Brain microvascular endothelial cell (primary cell): Measurements from ENCODE around the gene CKAP5.

Experiments
- DNase-seq: peaks from one replicate; pipeline ENCODE4 v3.0.0-alpha.2; 2020
- H3K27ac ChIP-seq: fragments of 250-450 bp; sonication (Bioruptor Pico); 2 replicates; pipeline ENCODE4 v1.5.1; 2020; ENCODE audit warnings: mild to moderate bottlenecking, moderate library complexity
- H3K27me3 ChIP-seq: fragments of 250-450 bp; sonication (Bioruptor Pico); replicated peaks from 2 replicates; pipeline ENCODE4 v1.5.1; 2020; ENCODE audit warnings: mild to moderate bottlenecking
- H3K36me3 ChIP-seq: fragments of 250-450 bp; sonication (Bioruptor Pico); replicated peaks from 2 replicates; pipeline ENCODE4 v1.5.1; 2020; ENCODE audit warnings: mild to moderate bottlenecking
- H3K4me3 ChIP-seq: 2 replicates; pipeline ENCODE4 v1.5.1; 2011; ENCODE audit warnings: low read depth, mild to moderate bottlenecking, control low read depth, low read length, moderate library complexity
- CTCF ChIP-seq: IDR thresholded peaks from 2 replicates; pipeline ENCODE4 v1.5.1; 2011; ENCODE audit warnings: low read depth, mild to moderate bottlenecking, moderate library complexity, low read length, control low read depth, inconsistent platforms; ENCODE audit errors: missing control alignments
- in situ Hi-C: cut with HindIII; loops from 2 replicates; pipeline ENCODE4 v1.10.0; 2017; ENCODE audit warnings: low sequenced_read_pairs, low pct_ligation_motif_present

Gene CKAP5

DNA sequence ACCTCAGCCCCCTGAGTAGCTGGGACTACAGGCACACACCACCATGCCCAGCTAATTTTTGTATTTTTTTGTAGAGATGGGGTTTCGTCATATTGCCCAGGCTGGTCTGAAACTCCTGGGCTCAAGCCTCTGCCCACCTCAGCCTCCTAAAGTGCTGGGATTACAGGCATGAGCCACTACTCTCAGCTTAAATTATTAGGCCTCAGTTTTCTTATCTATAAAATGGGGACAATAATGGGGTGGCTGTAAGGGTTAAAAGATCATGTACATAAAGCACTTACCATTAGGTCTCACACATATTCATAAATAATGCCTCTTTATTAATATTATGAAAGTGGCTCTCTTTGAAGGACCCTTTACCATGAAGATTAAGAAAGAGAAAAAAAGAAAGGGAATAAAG lies 31.5 kb upstream of the CKAP5 start:
- no peaks in the 10 kb centered on the region for H3K27me3 ChIP-seq
- no peak for TF ChIP-seq CTCF
- no peak for DNase-seq
- no peak overlapping the region for H3K27ac ChIP-seq
- in situ Hi-C loops: no loop called here
- no peak overlapping the region for H3K4me3 ChIP-seq
- H3K36me3 ChIP-seq: no peaks in the 10 kb centered on the region

- no peak for DNase-seq
- Histone ChIP-seq H3K4me3 (no peak overlapping the region), H3K27me3 (no peaks in the 10 kb centered on the region), H3K27ac (no peak overlapping the region), H3K36me3 (no peaks in the 10 kb centered on the region)
- TF ChIP-seq CTCF: no peak
- in situ Hi-C loops: no loop called here
These were observed 30.4 kb upstream of the CKAP5 start for GRCh38 chr11:46876471-46876870.

DNA sequence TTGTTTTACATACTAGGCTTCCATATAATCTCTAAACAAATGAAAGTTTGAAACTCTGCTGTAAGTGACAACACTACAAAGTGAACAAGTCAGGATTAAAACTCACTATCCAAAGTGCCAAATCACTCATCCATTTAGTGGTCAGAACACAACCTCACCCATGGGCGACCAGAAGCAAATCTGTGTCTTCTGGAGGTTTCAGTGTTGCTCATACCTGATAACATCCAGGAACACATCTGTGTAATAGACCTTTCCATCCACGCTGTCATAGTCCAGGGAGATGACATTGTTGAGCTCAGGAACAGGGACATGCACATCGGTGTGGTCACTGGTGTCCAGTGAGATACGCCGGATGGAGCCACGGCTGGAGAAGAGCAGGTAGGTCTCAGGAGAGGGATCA lies 28.5 kb upstream of the CKAP5 start:
- no peak overlapping the region for H3K27ac ChIP-seq
- no peaks in the 10 kb centered on the region for H3K27me3 ChIP-seq
- no peaks in the 10 kb centered on the region for H3K36me3 ChIP-seq
- no peak for DNase-seq
- in situ Hi-C loops: no loop called here
- no peak for TF ChIP-seq CTCF
- no peak overlapping the region for H3K4me3 ChIP-seq

DNA sequence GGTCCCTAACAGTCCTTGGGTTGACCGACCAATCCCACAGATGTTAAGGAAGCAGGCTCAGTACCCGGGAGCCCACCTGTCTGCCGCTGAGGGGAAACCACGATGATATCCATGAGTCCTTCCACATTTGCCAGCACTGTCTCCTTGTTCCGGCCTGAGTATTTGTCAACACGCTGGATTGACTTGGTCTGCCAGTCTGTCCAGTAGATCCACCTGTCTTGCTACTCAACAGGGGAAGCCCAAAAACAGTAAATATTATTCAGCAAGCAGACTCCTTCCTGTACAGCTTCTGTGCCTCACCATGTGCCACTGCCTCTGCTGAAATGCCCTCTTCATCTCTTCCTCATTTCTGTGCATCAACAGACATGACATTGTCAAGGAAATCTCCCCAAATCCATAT lies 22.8 kb upstream of the CKAP5 start:
- Histone ChIP-seq H3K4me3 (no peak overlapping the region), H3K27me3 (no peaks in the 10 kb centered on the region), H3K36me3 (no peaks in the 10 kb centered on the region), H3K27ac (no peak overlapping the region)
- no peak for TF ChIP-seq CTCF
- in situ Hi-C loops: no loop called here
- DNase-seq: no peak

- no peak for TF ChIP-seq CTCF
- no peaks in the 10 kb centered on the region for H3K36me3 ChIP-seq
- DNase-seq: peak; percentile 66
- in situ Hi-C loops: no loop called here
- peak overlapping the region; percentile 39 for H3K27ac ChIP-seq
- H3K4me3 ChIP-seq: no peak overlapping the region
- H3K27me3 ChIP-seq: no peaks in the 10 kb centered on the region
These were observed 19.3 kb upstream of the CKAP5 start for GRCh38 chr11:46865340-46865739.

DNA sequence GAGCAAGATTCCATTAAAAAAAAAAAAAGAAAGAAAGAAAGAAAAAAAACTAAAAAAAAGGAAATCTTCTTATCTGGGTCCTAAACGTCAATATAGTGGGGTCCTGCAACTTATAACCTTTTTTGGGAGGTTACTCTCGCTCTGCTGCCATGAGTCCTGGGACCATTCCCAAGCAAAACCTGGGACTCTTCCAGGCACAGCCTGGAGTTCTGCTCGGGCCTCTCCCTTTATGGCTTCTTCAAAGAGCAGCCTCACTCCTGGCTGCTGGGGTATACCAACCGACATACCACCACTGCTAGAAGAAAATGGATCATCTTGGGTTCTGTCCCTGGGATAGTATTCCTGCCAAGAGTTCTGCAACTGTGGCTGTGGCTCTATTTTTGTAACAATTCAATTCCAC lies 14.1 kb upstream of the CKAP5 start:
- Histone ChIP-seq H3K36me3 (no peaks in the 10 kb centered on the region), H3K27me3 (no peaks in the 10 kb centered on the region), H3K27ac (no peak overlapping the region), H3K4me3 (no peak overlapping the region)
- no peak for TF ChIP-seq CTCF
- no peak for DNase-seq
- in situ Hi-C loops: no loop called here
